Tibial nerve (tissue), 4 donors: Measurements from ENCODE around the gene REG4.

ENCODE experiments used
- CTCF ChIP-seq, 5 experiments: fragments of 200-600 bp in 3 of 5; fragments of 450-650 bp in 2 of 5; sonication (generic) in 3 of 5; IDR thresholded peaks; one replicate each; pipeline ENCODE4 v1.5.1; 2016 to 2019; ENCODE audit warnings: antibody characterized with exemption in 5 of 5, mild to moderate bottlenecking in 3 of 5, moderate library complexity in 2 of 5
- EP300 ChIP-seq, 2 donors: sonication (generic); formaldehyde crosslinking; IDR thresholded peaks; one replicate each; pipeline ENCODE4 v1.6.1; 2017; ENCODE audit warnings: antibody characterized with exemption in 2 of 2, mild to moderate bottlenecking in 1 of 2
- POLR2A ChIP-seq, 2 donors: fragments of 450-650 bp; IDR thresholded peaks; one replicate each; pipeline ENCODE4 v1.6.1; 2017; ENCODE audit warnings: antibody characterized with exemption in 2 of 2, mild to moderate bottlenecking in 2 of 2, moderate library complexity in 2 of 2

- TF ChIP-seq CTCF (IDR thresholded peaks at IDR 0.05) (no peak), POLR2A (IDR thresholded peaks at IDR 0.05) (no peak), EP300 (IDR thresholded peaks at IDR 0.05) (no peak)
Measured at GRCh38 chr1:119794876-119795240, 16.4 kb downstream of the REG4 start.
